HUES64 (cell line): ENCODE data around the gene CYTH2.

Experiments
- H3K27ac ChIP-seq: 2 replicates; pipeline ENCODE4 v1.7.0; 2013; ENCODE audit warnings: low read depth, low read length, inconsistent platforms
- H3K27me3 ChIP-seq: 2 replicates; pipeline ENCODE4 v1.6.1; 2013; ENCODE audit warnings: mild to moderate bottlenecking, low read length; ENCODE audit not compliant: insufficient read depth
- H3K36me3 ChIP-seq: 2 replicates; pipeline ENCODE4 v1.6.1; 2013; ENCODE audit warnings: mild to moderate bottlenecking, low read length; ENCODE audit not compliant: insufficient read depth
- H3K4me1 ChIP-seq: 2 replicates; pipeline ENCODE4 v1.6.1; 2013; ENCODE audit warnings: mild to moderate bottlenecking, low read length, moderate library complexity; ENCODE audit not compliant: insufficient read depth
- H3K4me3 ChIP-seq: 2 replicates; pipeline ENCODE4 v1.5.1; 2013; ENCODE audit warnings: mild to moderate bottlenecking, low read length, moderate library complexity
- H3K9ac ChIP-seq: 2 replicates; pipeline ENCODE4 v1.6.1; 2013; ENCODE audit warnings: mild to moderate bottlenecking, low read depth, low read length
- H3K9me3 ChIP-seq: 2 replicates; pipeline ENCODE4 v1.6.1; 2013; ENCODE audit warnings: low read depth, low read length; ENCODE audit not compliant: insufficient read depth
- WGBS: fragments of 150-250, 120-280 bp; methylation state at CpG from one replicate; pipeline ENCODE4 v1.1.7; 2013; ENCODE audit warnings: missing lambda C conversion rate; 5-methylcytosine and 5-hydroxymethylcytosine counted together

The CYTH2 gene

GRCh38 chr19:48497728-48498594 is 28.8 kb downstream of the CYTH2 start:
- Histone ChIP-seq H3K27ac (no peak overlapping the region), H3K27me3 (peaks cover 3% of the 10 kb centered on the region; the same call in 1 of the 2 replicates), H3K36me3 (no peaks in the 10 kb centered on the region), H3K4me3 (no peak overlapping the region), H3K4me1 (0 out of 2 replicates have a peak, but pooled peaks cover 3% of the 10 kb centered on the region), H3K9ac (no peak overlapping the region), H3K9me3 (no peaks in the 10 kb centered on the region)
- 93% methylated on average over 46 of the region's 46 CpGs for WGBS

- 93% methylated on average over 57 of the region's 59 CpGs for whole genome bisulfite sequencing
- Histone ChIP-seq H3K4me3 (no peak overlapping the region), H3K9me3 (no peaks in the 10 kb centered on the region), H3K36me3 (no peaks in the 10 kb centered on the region), H3K4me1 (0 out of 2 replicates have a peak, but pooled peaks cover 3% of the 10 kb centered on the region), H3K27me3 (peaks cover 3% of the 10 kb centered on the region; the same call in 1 of the 2 replicates), H3K27ac (no peak overlapping the region), H3K9ac (no peak overlapping the region)
Measured at GRCh38 chr19:48498595-48499311, 29.6 kb downstream of the CYTH2 start.

GRCh38 chr19:48499316-48500090 is 30.3 kb downstream of the CYTH2 start:
- no peak overlapping the region for H3K9ac ChIP-seq
- no peak overlapping the region for H3K4me3 ChIP-seq
- 0 out of 2 replicates have a peak, but pooled peaks cover 3% of the 10 kb centered on the region for H3K4me1 ChIP-seq
- no peaks in the 10 kb centered on the region for H3K36me3 ChIP-seq
- 92% methylated on average over 44 of the region's 44 CpGs for WGBS
- H3K9me3 ChIP-seq = no peaks in the 10 kb centered on the region
- no peaks in the 10 kb centered on the region for H3K27me3 ChIP-seq
- no peak overlapping the region for H3K27ac ChIP-seq

GRCh38 chr19:48500830-48501493 is 31.8 kb downstream of the CYTH2 start:
- H3K4me3 ChIP-seq = peak overlapping the region; percentile 55
- H3K36me3 ChIP-seq = no peaks in the 10 kb centered on the region
- WGBS = 45% methylated on average over 32 of the region's 32 CpGs
- peak overlapping the region; percentile 72; the same call in 1 of the 2 replicates for H3K27ac ChIP-seq
- no peaks in the 10 kb centered on the region for H3K9me3 ChIP-seq
- H3K4me1 ChIP-seq = 0 out of 2 replicates have a peak, but pooled peaks cover 3% of the 10 kb centered on the region
- no peaks in the 10 kb centered on the region for H3K27me3 ChIP-seq
- H3K9ac ChIP-seq = peak overlapping the region; percentile 22; the same call in 1 of the 2 replicates

GRCh38 chr19:48501494-48502349 is 32.6 kb downstream of the CYTH2 start:
- Histone ChIP-seq H3K4me3 (peak overlapping the region; percentile 58), H3K9ac (peak overlapping the region; percentile 22; the same call in 1 of the 2 replicates), H3K27me3 (no peaks in the 10 kb centered on the region), H3K9me3 (no peaks in the 10 kb centered on the region), H3K4me1 (0 out of 2 replicates have a peak, but pooled peaks cover 3% of the 10 kb centered on the region), H3K36me3 (no peaks in the 10 kb centered on the region), H3K27ac (peak overlapping the region; percentile 72; the same call in 1 of the 2 replicates)
- WGBS = under 1% methylated on average over 20 of the region's 20 CpGs

GRCh38 chr19:48502350-48503018 is 33.3 kb downstream of the CYTH2 start:
- Histone ChIP-seq H3K36me3 (no peaks in the 10 kb centered on the region), H3K4me3 (peak overlapping the region; percentile 58), H3K27me3 (no peaks in the 10 kb centered on the region), H3K27ac (peak overlapping the region; percentile 61; the same call in 1 of the 2 replicates), H3K4me1 (0 out of 2 replicates have a peak, but pooled peaks cover 3% of the 10 kb centered on the region), H3K9ac (peak overlapping the region; percentile 43; the same call in 1 of the 2 replicates), H3K9me3 (no peaks in the 10 kb centered on the region)
- 23% methylated on average over 25 of the region's 27 CpGs for WGBS

GRCh38 chr19:48506138-48506733 is 37.1 kb downstream of the CYTH2 start:
- no peaks in the 10 kb centered on the region for H3K9me3 ChIP-seq
- no peak overlapping the region for H3K4me3 ChIP-seq
- WGBS = 97% methylated on average over 5 of the region's 5 CpGs
- no peak overlapping the region for H3K9ac ChIP-seq
- no peak overlapping the region for H3K27ac ChIP-seq
- no peaks in the 10 kb centered on the region for H3K36me3 ChIP-seq
- H3K4me1 ChIP-seq = 0 out of 2 replicates have a peak, but pooled peaks cover 3% of the 10 kb centered on the region
- peaks cover 3% of the 10 kb centered on the region; the same call in 1 of the 2 replicates for H3K27me3 ChIP-seq

GRCh38 chr19:48507911-48508439 is 38.8 kb downstream of the CYTH2 start:
- H3K4me3 ChIP-seq = no peak overlapping the region
- no peak overlapping the region for H3K9ac ChIP-seq
- H3K27ac ChIP-seq = no peak overlapping the region
- no peaks in the 10 kb centered on the region for H3K9me3 ChIP-seq
- no peaks in the 10 kb centered on the region for H3K4me1 ChIP-seq
- H3K36me3 ChIP-seq = no peaks in the 10 kb centered on the region
- peaks cover 15% of the 10 kb centered on the region for H3K27me3 ChIP-seq
- WGBS = 91% methylated on average over 7 of the region's 7 CpGs
